Pulmonary artery endothelial cell (primary cell): ENCODE results near the gene RHEB. TPM values are rescaled to one million over a fixed set of nuclear protein-coding genes. Genes with fewer than 3 reads are reported as not detected.
"Not testable (repeated sequence)": the region's sequence is repeated elsewhere in the genome, so short reads cannot be mapped to it uniquely, and the experiment has no call there.

Experiments
- DNase-seq: peaks from one replicate; pipeline ENCODE4 v3.0.0-alpha.2; 2011; ENCODE audit warnings: low read depth, low spot score
- total RNA-seq: library from RNA; depleted of rRNA; stranded (reverse); fragments of >200 nt; gene quantifications from 2 replicates; pipeline ENCODE4 v1.2.3, GENCODE V29; 2014

Gene RHEB
- total RNA-seq, 1 donor from 2014 or later, result 57.8 TPM

GRCh38 chr7:151529842-151530241 lies 10.1 kb upstream of the RHEB start:
- DNase-seq, result no peak

- DNase-seq, result no peak
Observed at GRCh38 chr7:151524845-151525244, 5.2 kb upstream of the RHEB start.

DNA sequence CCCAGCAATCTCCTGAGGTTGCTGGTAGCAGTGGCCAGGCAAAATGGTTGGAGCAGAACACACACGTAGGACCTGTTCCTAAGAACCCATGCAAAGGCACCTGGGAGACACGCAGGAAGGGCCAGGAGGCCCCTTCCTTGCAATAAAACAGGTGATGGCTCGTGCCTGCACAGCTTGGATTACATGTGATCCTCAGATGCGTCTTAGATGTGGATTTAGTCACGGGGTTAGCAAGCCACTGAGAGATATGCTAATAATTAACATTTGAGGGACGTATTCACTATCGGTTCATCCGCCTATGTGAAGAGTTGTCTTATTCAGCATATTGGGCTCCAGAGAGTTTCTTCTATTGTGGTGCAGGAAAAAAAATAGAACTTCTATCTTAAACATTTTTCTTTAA lies 4.6 kb upstream of the RHEB start:
- DNase-seq, result no peak

GRCh38 chr7:151520419-151521261 lies 945 bp upstream of the RHEB start:
- DNase-seq, result no peak

- DNase-seq, result not testable (repeated sequence)
Observed at GRCh38 chr7:151518947-151519764, 539 bp downstream of the RHEB start.

GRCh38 chr7:151518105-151518946 lies 1.4 kb downstream of the RHEB start:
- no peak for DNase-seq

DNA sequence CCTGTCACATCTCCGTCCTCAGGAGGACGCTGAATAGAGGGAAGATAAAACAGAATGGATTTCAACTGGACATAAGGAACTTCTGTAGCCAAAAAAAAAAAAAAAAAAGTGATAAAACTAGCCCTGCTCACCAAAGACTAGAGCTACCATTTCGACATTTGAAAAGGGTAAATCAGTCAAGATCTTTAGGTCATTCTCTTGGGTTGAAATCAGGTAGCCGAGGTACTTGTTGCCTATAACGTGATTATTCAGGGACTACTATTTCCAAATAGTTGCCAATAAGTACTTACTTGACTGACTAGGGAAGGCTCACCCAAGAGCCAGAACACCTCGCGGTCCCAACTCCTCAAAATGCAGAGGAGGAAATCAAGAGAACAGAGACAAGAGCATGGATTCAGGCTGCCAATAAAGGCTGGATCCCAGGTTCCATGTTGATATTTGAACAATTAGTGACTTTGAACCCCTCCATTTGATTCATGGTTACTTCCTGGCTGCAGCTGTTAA lies 2.0 kb downstream of the RHEB start:
- no peak for DNase-seq

- no peak for DNase-seq
Observed at GRCh38 chr7:151515276-151515565, 4.5 kb downstream of the RHEB start.

DNA sequence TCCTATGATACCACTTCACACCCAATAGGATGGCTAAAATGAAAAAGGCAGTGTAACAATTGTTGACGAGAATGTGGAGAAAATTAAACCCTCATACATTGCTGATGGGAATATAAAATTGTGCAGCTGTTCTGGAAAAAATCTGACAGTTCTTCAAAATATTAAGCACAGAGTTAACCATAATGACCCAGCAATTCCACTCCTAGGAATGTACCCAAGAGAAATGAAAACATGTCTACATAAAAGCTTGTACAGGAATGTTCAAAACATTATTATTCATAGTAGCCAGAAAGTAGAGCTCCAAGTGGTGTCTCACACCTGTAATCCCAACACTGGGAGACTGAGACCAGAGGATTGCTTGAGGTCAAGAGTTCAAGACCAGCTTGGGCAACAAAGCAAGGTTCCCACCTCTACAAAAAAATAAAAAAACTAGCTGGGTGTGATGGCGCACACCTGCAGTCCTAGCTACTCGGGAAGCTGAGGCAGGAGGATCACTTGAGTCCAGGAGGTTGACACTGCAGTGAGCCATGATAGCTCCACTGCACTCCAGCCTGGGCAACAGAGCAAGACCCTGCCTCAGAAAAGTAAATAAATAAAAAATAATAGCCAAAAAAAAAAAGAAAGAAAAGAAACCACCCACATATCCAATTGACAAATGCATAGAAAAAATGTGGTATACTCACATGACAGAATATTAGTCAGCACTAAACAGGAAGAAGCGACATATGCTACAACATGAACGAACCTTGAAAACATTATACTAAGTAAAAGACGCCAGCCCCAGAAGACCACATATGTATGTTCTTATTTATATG lies 5.0 kb downstream of the RHEB start:
- no peak for DNase-seq

GRCh38 chr7:151513133-151513532 lies 6.6 kb downstream of the RHEB start:
- DNase-seq, result no peak

DNA sequence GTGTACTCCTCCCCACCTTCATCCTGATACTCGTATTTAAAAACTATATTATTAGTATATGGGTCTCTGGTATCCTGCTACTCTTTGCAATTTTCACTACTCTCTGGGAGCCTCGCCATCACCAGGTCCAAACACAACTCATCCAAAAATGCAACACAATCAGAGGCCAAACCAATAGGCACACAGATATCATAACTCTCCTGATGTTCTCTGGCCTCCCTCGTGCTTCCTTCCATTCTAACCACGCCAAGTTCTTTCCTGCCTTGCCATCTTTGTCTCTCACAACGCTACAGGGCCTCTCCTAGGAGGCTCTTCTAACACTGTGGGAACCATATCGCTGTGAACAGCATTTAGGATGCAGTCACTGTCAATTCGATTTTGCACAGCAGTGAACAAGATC lies 7.3 kb downstream of the RHEB start:
- no peak for DNase-seq

DNA sequence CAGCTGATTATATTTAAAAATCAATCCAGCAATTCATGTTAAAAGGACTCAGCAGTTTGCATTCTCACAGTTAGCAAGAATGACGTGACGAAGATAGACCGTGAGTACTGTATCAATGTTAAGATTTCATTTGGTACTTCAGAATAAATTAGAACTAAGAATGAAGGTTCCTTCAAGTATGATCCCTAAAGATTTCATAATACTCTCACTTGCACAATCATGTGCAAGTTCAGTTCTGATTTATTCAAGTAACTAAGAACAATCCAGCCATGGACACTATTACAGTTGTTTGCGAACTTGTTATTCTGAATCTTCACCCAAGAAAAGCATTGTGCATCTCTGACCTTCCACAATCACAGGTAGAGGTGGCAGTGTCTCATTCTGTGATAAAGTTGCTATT lies 7.7 kb downstream of the RHEB start:
- DNase-seq, result no peak

DNA sequence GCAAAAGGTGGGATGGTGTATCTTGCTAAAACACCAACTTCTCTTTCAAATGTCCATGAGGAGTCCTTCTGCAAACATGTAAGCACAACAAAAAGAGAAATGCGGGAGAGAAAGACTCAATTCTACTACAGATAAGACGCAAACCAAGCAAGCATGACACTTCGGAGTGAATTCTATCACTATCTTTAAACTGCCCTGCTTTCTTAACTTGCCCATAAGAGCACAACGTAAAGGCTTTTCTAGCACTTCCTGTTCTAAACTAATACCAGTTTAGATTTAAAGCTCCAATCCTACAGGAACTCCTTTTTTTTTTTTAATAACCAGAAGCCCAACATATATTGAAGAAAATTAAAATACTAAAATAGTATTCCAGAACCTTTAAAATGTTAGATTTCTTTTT lies 8.4 kb downstream of the RHEB start:
- no peak for DNase-seq

DNA sequence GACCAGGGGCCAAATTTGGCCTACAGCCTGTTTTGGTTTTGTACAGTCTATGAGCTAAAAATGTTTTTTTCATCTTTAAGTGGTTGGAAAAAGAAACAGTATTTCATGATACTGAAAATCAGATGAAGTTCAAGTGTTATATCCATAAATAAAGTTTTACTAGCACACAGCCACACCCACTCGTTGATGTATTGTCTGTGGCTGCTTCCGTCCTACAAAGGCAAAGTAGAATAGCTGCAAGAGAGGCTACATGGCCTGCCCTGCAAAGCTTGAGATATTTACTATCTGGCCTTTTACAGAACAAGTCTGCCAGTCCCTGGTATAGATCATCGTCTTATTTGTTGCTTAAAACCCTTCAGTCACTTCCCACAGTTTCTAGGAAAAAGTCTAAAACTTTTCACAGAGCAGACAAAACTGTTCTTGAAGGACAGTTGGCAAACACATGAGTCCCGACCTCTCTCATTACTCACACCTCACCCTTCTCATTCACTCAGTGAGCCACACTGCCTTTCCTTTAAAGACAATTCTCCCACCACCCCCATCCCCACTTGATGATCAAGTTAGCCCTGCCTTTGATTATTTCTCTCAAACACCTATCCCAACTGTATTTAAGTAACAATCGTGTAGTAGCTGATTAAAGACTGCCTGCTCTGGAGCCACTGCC lies 9.9 kb downstream of the RHEB start:
- DNase-seq, result no peak

- DNase-seq, result no peak
Observed at GRCh38 chr7:151508991-151509390, 10.7 kb downstream of the RHEB start.

DNA sequence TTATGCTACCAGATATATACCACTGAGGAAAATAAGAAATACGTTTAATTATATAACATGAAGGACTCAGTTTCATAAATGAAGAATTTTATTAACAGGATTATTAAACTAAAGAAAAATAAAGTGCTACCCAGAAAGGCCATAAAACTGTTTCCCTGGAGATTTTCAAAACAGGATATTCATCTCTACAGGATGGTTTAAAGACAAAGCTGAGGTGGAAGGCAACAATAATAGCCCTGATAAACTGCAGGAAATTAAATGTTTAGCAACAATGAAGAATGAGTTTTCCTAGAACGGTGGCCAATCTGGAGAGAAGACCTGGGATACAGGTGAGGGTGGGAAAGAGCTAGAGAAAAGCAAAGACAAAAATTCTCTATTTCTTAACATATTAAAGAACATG lies 11.9 kb downstream of the RHEB start:
- DNase-seq, result no peak

DNA sequence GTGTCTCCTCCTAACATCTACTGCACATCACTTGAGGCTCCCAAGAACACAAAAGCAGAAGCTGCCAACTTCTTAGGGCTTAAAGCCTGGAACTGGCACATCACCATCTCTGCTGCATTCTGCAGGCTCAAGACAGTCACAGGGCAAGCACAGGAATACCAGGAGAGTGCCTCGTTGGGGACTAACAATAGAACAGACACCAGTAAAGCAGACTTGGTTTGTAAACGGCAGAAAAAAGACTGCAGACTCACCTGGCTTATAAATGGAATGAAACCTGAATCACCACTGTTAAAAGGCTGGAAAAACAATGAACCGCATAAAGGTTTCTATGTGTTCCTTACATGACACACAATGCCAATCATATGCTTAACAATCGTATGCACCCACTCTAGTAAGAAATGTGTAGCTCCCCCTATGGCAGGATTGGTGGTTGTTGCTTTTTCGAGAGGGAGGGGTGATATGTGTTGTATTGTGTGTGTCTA lies 12.8 kb downstream of the RHEB start:
- DNase-seq, result no peak

DNA sequence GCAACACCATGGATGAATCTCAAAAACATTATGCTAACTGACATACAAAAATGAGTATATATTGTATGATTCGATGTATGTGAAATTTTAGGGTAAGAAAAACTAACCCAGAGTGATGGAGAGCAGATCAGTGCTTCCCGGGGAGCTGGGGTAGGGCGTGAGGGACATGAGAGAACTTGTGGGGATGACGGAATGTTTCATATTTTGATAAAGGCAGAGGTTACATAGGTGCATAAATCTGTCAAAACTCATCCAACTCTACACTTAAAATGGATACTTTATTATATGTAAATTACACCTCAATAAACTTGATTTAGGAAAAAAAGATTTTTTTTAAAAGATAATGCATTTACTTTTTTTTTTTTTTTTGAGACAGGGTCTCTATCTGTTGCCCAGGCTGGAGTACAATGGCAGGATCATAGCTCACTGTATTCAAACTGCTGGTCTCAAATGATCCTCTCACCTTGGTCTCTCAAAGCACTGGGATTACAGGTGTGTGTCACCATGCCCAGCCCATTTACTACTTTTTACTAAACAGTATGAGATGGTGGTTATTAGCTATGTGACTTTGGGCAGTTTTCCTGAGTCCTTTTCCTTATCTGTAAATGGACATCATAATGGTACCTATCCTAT lies 13.7 kb downstream of the RHEB start:
- DNase-seq, result no peak

GRCh38 chr7:151505433-151505832 lies 14.3 kb downstream of the RHEB start:
- no peak for DNase-seq
